GM12892 (cell line): ENCODE results near the gene ANXA10.

Source experiments
- POLR2A ChIP-seq: IDR thresholded peaks from 2 replicates; pipeline ENCODE4 v1.6.1; 2011; ENCODE audit warnings: low read depth, low read length, control low read depth
- POLR2AphosphoS5 ChIP-seq: IDR thresholded peaks from 2 replicates; pipeline ENCODE4 v1.6.1; 2011; ENCODE audit warnings: low read depth, low read length, control low read depth

DNA sequence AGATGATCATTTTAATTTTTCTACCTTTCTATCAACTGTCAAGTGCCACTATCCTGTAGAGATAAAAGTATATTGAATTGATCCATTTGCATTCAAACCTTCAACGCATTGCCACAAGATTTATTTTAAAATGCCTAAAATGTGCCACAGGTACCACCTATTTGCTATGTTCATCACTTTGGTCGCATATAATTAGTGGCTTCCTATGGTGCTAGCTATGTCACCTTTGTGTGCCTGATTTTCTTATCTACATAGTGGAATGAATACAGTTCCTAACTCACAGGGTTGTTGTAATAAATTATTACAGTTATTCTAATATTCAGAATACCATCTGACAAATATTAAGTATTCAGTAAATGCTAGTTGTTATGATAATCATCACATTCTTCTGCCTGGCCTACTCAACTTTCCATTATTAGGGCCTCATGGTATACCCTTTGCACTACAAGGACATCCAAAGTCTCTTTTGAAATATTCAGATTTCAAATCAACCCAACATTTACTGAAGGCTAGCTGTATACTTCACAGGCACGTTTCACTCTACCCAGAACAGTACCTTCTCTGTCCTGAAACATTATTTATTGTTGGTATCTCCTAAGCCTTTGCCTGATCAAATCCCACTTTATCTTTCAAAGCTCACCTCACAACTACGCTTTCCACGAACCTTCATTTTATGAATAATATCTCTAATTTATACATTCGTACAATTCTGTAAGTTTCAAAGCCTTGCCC is 62.4 kb downstream of the ANXA10 start:
- TF ChIP-seq POLR2A (no peak), POLR2AphosphoS5 (no peak)
